SJSA1 (cell line): Measurements from ENCODE around the gene IFNA13. TPM values are rescaled to one million over a fixed set of nuclear protein-coding genes. Genes with fewer than 3 reads are reported as not detected.

Source experiments
- DNase-seq, 2 experiments: peaks; one replicate each; pipeline ENCODE4 v3.0.0-alpha.2; 2015 to 2020; ENCODE audit warnings: low spot score in 2 of 2, low read depth in 1 of 2
- H3K27ac ChIP-seq: fragments of 250-450 bp; sonication (Bioruptor Pico); 2 replicates; pipeline ENCODE4 v1.5.1; 2020; ENCODE audit warnings: mild to moderate bottlenecking, moderate library complexity
- H3K27me3 ChIP-seq: fragments of 250-450 bp; sonication (Bioruptor Pico); replicated peaks from 2 replicates; pipeline ENCODE4 v1.5.1; 2020; ENCODE audit warnings: mild to moderate bottlenecking, moderate library complexity
- H3K36me3 ChIP-seq: fragments of 250-450 bp; sonication (Bioruptor Pico); 2 replicates; pipeline ENCODE4 v1.5.1; 2020; ENCODE audit warnings: mild to moderate bottlenecking
- H3K4me1 ChIP-seq: fragments of 250-450 bp; sonication (Bioruptor Pico); replicated peaks from 2 replicates; pipeline ENCODE4 v1.6.1; 2021; ENCODE audit warnings: mild to moderate bottlenecking
- H3K4me3 ChIP-seq: fragments of 250-450 bp; sonication (Bioruptor Pico); 2 replicates; pipeline ENCODE4 v1.5.1; 2020; ENCODE audit warnings: mild to moderate bottlenecking
- H3K9me3 ChIP-seq: fragments of 250-450 bp; sonication (Bioruptor Pico); replicated peaks from 2 replicates; pipeline ENCODE4 v1.5.1; 2020; ENCODE audit warnings: mild to moderate bottlenecking
- total RNA-seq: library from RNA; depleted of rRNA; stranded (reverse); fragments of >200 nt; shearing (Covaris generic); gene quantifications from 2 replicates; pipeline ENCODE4 v1.2.3, GENCODE V29; 2014; rRNA removed

IFNA13 gene
- not detected in 2 replicates for total RNA-seq

GRCh38 chr9:21367957-21368356 lies at the start of gene IFNA13:
TSS of gene IFNA13 (minus strand) at chr9:21368057. CDS start at chr9:21368010, 47 bp downstream.
- Histone ChIP-seq H3K9me3 (no peaks in the 10 kb centered on the region), H3K27me3 (no peaks in the 10 kb centered on the region), H3K27ac (no peak within 1 kb of the TSS), H3K4me1 (no peaks in the 10 kb centered on the region), H3K4me3 (no peak within 1 kb of the TSS), H3K36me3 (no peaks in the 10 kb centered on the region)
- no peak for DNase-seq

- H3K4me1 ChIP-seq = no peaks in the 10 kb centered on the region
- H3K27me3 ChIP-seq = no peaks in the 10 kb centered on the region
- no peak overlapping the region for H3K27ac ChIP-seq
- H3K36me3 ChIP-seq = no peaks in the 10 kb centered on the region
- no peak overlapping the region for H3K4me3 ChIP-seq
- no peaks in the 10 kb centered on the region for H3K9me3 ChIP-seq
- no peak for DNase-seq
Observed at GRCh38 chr9:21415493-21416267, 47.8 kb upstream of the IFNA13 start.

GRCh38 chr9:21414220-21414940 lies 46.5 kb upstream of the IFNA13 start:
- no peaks in the 10 kb centered on the region for H3K36me3 ChIP-seq
- no peaks in the 10 kb centered on the region for H3K27me3 ChIP-seq
- DNase-seq = no peak
- no peak overlapping the region for H3K27ac ChIP-seq
- H3K4me3 ChIP-seq = no peak overlapping the region
- no peaks in the 10 kb centered on the region for H3K4me1 ChIP-seq
- no peaks in the 10 kb centered on the region for H3K9me3 ChIP-seq

- DNase-seq = no peak
- no peaks in the 10 kb centered on the region for H3K9me3 ChIP-seq
- H3K27ac ChIP-seq = no peak overlapping the region
- no peak overlapping the region for H3K4me3 ChIP-seq
- H3K27me3 ChIP-seq = no peaks in the 10 kb centered on the region
- H3K36me3 ChIP-seq = no peaks in the 10 kb centered on the region
- no peaks in the 10 kb centered on the region for H3K4me1 ChIP-seq
Observed at GRCh38 chr9:21413624-21414023, 45.8 kb upstream of the IFNA13 start.

- no peaks in the 10 kb centered on the region for H3K36me3 ChIP-seq
- no peak overlapping the region for H3K4me3 ChIP-seq
- H3K4me1 ChIP-seq = no peaks in the 10 kb centered on the region
- no peaks in the 10 kb centered on the region for H3K27me3 ChIP-seq
- H3K9me3 ChIP-seq = no peaks in the 10 kb centered on the region
- no peak for DNase-seq
- no peak overlapping the region for H3K27ac ChIP-seq
Observed at GRCh38 chr9:21413151-21413550, 45.3 kb upstream of the IFNA13 start.

GRCh38 chr9:21412107-21412506 lies 44.2 kb upstream of the IFNA13 start:
- Histone ChIP-seq H3K4me1 (no peaks in the 10 kb centered on the region), H3K9me3 (no peaks in the 10 kb centered on the region), H3K27me3 (no peaks in the 10 kb centered on the region), H3K36me3 (no peaks in the 10 kb centered on the region), H3K27ac (no peak overlapping the region), H3K4me3 (no peak overlapping the region)
- DNase-seq = no peak

- no peak for DNase-seq
- Histone ChIP-seq H3K27me3 (no peaks in the 10 kb centered on the region), H3K9me3 (no peaks in the 10 kb centered on the region), H3K4me1 (no peaks in the 10 kb centered on the region), H3K36me3 (no peaks in the 10 kb centered on the region), H3K4me3 (no peak within 1 kb of the TSS), H3K27ac (no peak within 1 kb of the TSS)
Observed at GRCh38 chr9:21408817-21409216, 41.0 kb upstream of the IFNA13 start, which contains the start of gene IFNA8. TSS of gene IFNA8 (plus strand) at chr9:21409117. CDS start at chr9:21409177, 60 bp downstream.

GRCh38 chr9:21404146-21404545 lies 36.3 kb upstream of the IFNA13 start:
- DNase-seq = no peak
- H3K27me3 ChIP-seq = no peaks in the 10 kb centered on the region
- no peaks in the 10 kb centered on the region for H3K9me3 ChIP-seq

GRCh38 chr9:21402386-21403251 lies 34.8 kb upstream of the IFNA13 start:
- Histone ChIP-seq H3K27ac (no peak overlapping the region), H3K9me3 (no peaks in the 10 kb centered on the region), H3K27me3 (no peaks in the 10 kb centered on the region), H3K4me1 (no peaks in the 10 kb centered on the region), H3K36me3 (no peaks in the 10 kb centered on the region), H3K4me3 (no peak overlapping the region)
- DNase-seq = no peak

More at GRCh38 chr9:21404146-21404545, 36.3 kb upstream of the IFNA13 start:
- Histone ChIP-seq H3K4me3 (no peak overlapping the region), H3K27ac (no peak overlapping the region), H3K36me3 (no peaks in the 10 kb centered on the region), H3K4me1 (no peaks in the 10 kb centered on the region)

- Histone ChIP-seq H3K27ac (no peak overlapping the region), H3K36me3 (no peaks in the 10 kb centered on the region), H3K9me3 (no peaks in the 10 kb centered on the region), H3K4me3 (no peak overlapping the region), H3K4me1 (no peaks in the 10 kb centered on the region), H3K27me3 (no peaks in the 10 kb centered on the region; the same call in 1 of the 2 replicates)
- no peak for DNase-seq
Observed at GRCh38 chr9:21399956-21400355, 32.1 kb upstream of the IFNA13 start.

GRCh38 chr9:21398955-21399489 lies 31.2 kb upstream of the IFNA13 start:
- Histone ChIP-seq H3K36me3 (no peaks in the 10 kb centered on the region), H3K4me3 (no peak overlapping the region), H3K27ac (no peak overlapping the region), H3K9me3 (no peaks in the 10 kb centered on the region), H3K27me3 (no peaks in the 10 kb centered on the region; the same call in 1 of the 2 replicates), H3K4me1 (no peaks in the 10 kb centered on the region)
- DNase-seq = no peak

- Histone ChIP-seq H3K36me3 (no peaks in the 10 kb centered on the region), H3K4me1 (no peaks in the 10 kb centered on the region), H3K27me3 (no peaks in the 10 kb centered on the region; the same call in 1 of the 2 replicates), H3K27ac (no peak overlapping the region), H3K9me3 (no peaks in the 10 kb centered on the region), H3K4me3 (peak overlapping the region; percentile 23)
- DNase-seq = peak in 1 of 2 experiments; percentile 23
Observed at GRCh38 chr9:21395778-21396717, 28.2 kb upstream of the IFNA13 start.
